Progenitor cell of endocrine pancreas (in vitro differentiated cells): ENCODE measurements around the gene MRM3. TPM values are rescaled to one million over a fixed set of nuclear protein-coding genes. Genes with fewer than 3 reads are reported as not detected.
"Not testable (repeated sequence)": the region's sequence is repeated elsewhere in the genome, so short reads cannot be mapped to it uniquely, and the experiment has no call there.

Source experiments
- DNase-seq: peaks from one replicate; pipeline ENCODE4 v3.0.0; 2021; ENCODE audit warnings: low spot score; ENCODE audit not compliant: unreplicated experiment
- H3K27ac Mint-ChIP-seq: 2 replicates; pipeline ENCODE4 v1.8.0; 2021; ENCODE audit warnings: mild to moderate bottlenecking, moderate library complexity, mixed read lengths
- H3K27me3 Mint-ChIP-seq: 2 replicates; pipeline ENCODE4 v1.8.0; 2021; ENCODE audit warnings: mixed read lengths
- H3K36me3 Mint-ChIP-seq: 2 replicates; pipeline ENCODE4 v1.8.0; 2022; ENCODE audit warnings: mixed read lengths; ENCODE audit not compliant: insufficient read depth
- H3K4me1 Mint-ChIP-seq: 2 replicates; pipeline ENCODE4 v1.8.0; 2021; ENCODE audit warnings: low read depth, mixed read lengths
- H3K4me3 Mint-ChIP-seq: 2 replicates; pipeline ENCODE4 v1.8.0; 2021; ENCODE audit warnings: low read depth, mild to moderate bottlenecking, moderate library complexity, mixed read lengths
- H3K9me3 Mint-ChIP-seq: 2 replicates; pipeline ENCODE4 v1.8.0; 2021; ENCODE audit warnings: low read depth, mixed read lengths
- total RNA-seq: library from RNA; stranded (reverse); gene quantifications from 2 replicates; pipeline ENCODE4 v1.2.1, GENCODE V29; 2021
- TF ChIP-seq, protein P1 (sequence below): fragments of 200-600 bp; sonication (generic); IDR thresholded peaks from one replicate; pipeline ENCODE4 v1.5.0; 2021; ENCODE audit warnings: antibody characterized with exemption, mild to moderate bottlenecking; ENCODE audit not compliant: unreplicated experiment

Gene MRM3
- total RNA-seq, 1 donor from 2014 or later = 14.5 TPM

- Mint-ChIP-seq H3K4me1 (no peaks in the 10 kb centered on the region), H3K27ac (peak overlapping the region; percentile 80), H3K27me3 (no peaks in the 10 kb centered on the region), H3K9me3 (peaks cover 3% of the 10 kb centered on the region), H3K36me3 (peaks cover 10% of the 10 kb centered on the region), H3K4me3 (no peak overlapping the region)
- TF ChIP-seq, protein P1, sequence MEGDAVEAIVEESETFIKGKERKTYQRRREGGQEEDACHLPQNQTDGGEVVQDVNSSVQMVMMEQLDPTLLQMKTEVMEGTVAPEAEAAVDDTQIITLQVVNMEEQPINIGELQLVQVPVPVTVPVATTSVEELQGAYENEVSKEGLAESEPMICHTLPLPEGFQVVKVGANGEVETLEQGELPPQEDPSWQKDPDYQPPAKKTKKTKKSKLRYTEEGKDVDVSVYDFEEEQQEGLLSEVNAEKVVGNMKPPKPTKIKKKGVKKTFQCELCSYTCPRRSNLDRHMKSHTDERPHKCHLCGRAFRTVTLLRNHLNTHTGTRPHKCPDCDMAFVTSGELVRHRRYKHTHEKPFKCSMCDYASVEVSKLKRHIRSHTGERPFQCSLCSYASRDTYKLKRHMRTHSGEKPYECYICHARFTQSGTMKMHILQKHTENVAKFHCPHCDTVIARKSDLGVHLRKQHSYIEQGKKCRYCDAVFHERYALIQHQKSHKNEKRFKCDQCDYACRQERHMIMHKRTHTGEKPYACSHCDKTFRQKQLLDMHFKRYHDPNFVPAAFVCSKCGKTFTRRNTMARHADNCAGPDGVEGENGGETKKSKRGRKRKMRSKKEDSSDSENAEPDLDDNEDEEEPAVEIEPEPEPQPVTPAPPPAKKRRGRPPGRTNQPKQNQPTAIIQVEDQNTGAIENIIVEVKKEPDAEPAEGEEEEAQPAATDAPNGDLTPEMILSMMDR = no peak
- DNase-seq = no peak
Observed at GRCh38 chr17:835263-835662, 53.1 kb downstream of the MRM3 start.

DNA sequence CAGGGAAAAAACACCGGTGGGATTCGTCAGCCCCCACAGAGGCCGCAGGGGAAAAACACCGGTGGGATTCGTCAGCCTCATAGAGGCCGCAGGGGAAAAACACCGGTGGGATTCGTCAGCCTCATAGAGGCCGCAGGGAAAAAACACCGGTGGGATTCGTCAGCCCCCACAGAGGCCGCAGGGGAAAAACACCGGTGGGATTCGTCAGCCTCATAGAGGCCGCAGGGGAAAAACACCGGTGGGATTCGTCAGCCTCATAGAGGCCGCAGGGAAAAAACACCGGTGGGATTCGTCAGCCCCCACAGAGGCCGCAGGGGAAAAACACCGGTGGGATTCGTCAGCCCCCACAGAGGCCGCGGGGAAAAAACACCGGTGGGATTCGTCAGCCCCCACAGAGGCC, 53.6 kb downstream of the MRM3 start:
- H3K9me3 Mint-ChIP-seq, H3K4me1 Mint-ChIP-seq, DNase-seq, H3K27me3 Mint-ChIP-seq, H3K4me3 Mint-ChIP-seq, H3K27ac Mint-ChIP-seq, H3K36me3 Mint-ChIP-seq: not testable (repeated sequence)

- H3K4me1 Mint-ChIP-seq = no peaks in the 10 kb centered on the region
- peak overlapping the region; percentile 80 for H3K27ac Mint-ChIP-seq
- DNase-seq = no peak
- peaks cover 3% of the 10 kb centered on the region for H3K9me3 Mint-ChIP-seq
- no peak overlapping the region for H3K4me3 Mint-ChIP-seq
- TF ChIP-seq, protein P1 = no peak
- no peaks in the 10 kb centered on the region for H3K27me3 Mint-ChIP-seq
- peaks cover 10% of the 10 kb centered on the region for H3K36me3 Mint-ChIP-seq
Observed at GRCh38 chr17:836151-836550, 54.0 kb downstream of the MRM3 start.

- no peak overlapping the region for H3K4me3 Mint-ChIP-seq
- TF ChIP-seq, protein P1 = no peak
- H3K27ac Mint-ChIP-seq = no peak overlapping the region
- no peak for DNase-seq
- peaks cover 17% of the 10 kb centered on the region for H3K36me3 Mint-ChIP-seq
- no peaks in the 10 kb centered on the region for H3K4me1 Mint-ChIP-seq
- H3K27me3 Mint-ChIP-seq = no peaks in the 10 kb centered on the region
- H3K9me3 Mint-ChIP-seq = peaks cover 2% of the 10 kb centered on the region
Observed at GRCh38 chr17:838486-838885, 56.3 kb downstream of the MRM3 start.

DNA sequence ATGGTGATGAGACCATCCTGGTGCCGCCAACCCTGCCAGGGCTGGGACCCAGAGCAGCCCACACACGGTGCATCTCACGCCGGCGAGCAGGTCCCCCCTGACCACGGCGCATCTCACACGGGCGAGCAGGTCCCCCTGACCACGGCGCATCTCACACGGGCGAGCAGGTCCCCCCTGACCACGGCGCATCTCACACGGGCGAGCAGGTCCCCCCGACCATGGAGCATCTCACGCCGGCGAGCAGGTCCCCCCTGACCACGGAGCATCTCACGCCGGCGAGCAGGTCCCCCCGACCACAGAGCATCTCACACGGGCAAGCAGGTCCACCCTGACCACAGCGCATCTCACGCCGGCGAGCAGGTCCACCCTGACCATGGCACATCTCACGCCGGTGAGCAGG, 59.2 kb downstream of the MRM3 start:
- peaks cover under 1% of the 10 kb centered on the region for H3K4me1 Mint-ChIP-seq
- no peak overlapping the region for H3K4me3 Mint-ChIP-seq
- peaks cover 14% of the 10 kb centered on the region for H3K36me3 Mint-ChIP-seq
- no peaks in the 10 kb centered on the region for H3K9me3 Mint-ChIP-seq
- no peak for DNase-seq
- no peaks in the 10 kb centered on the region for H3K27me3 Mint-ChIP-seq
- no peak overlapping the region for H3K27ac Mint-ChIP-seq
- TF ChIP-seq, protein P1 = no peak

Other genes with a start within 250 kb of the MRM3 start
- gene VPS53, start 67.5 kb upstream of the MRM3 start, total RNA-seq = 75.2 and 87.4 TPM in 2 replicates
- gene TLCD3A, start 49.8 kb upstream of the MRM3 start, total RNA-seq = 27.2 and 28.0 TPM in 2 replicates
- 39.8 and 43.2 TPM in 2 replicates for gene GEMIN4, start 30.1 kb upstream of the MRM3 start, total RNA-seq
- 79.9 and 109 TPM in 2 replicates for gene GLOD4, start 73 bp upstream of the MRM3 start, total RNA-seq
- 53.1 and 56.0 TPM in 2 replicates for gene NXN, start 197.4 kb downstream of the MRM3 start, total RNA-seq
- 14.1 and 14.3 TPM in 2 replicates for gene TIMM22, start 214.8 kb downstream of the MRM3 start, total RNA-seq